HG03039 (cell line): ENCODE measurements around the gene FADD.

Source experiments
- ATAC-seq: cut with Tn5 transposase; IDR thresholded peaks from one replicate; pipeline ENCODE4 v1.9.1; 2021; ENCODE audit warnings: mild to moderate bottlenecking, moderate library complexity; ENCODE audit not compliant: unreplicated experiment

The FADD gene

DNA sequence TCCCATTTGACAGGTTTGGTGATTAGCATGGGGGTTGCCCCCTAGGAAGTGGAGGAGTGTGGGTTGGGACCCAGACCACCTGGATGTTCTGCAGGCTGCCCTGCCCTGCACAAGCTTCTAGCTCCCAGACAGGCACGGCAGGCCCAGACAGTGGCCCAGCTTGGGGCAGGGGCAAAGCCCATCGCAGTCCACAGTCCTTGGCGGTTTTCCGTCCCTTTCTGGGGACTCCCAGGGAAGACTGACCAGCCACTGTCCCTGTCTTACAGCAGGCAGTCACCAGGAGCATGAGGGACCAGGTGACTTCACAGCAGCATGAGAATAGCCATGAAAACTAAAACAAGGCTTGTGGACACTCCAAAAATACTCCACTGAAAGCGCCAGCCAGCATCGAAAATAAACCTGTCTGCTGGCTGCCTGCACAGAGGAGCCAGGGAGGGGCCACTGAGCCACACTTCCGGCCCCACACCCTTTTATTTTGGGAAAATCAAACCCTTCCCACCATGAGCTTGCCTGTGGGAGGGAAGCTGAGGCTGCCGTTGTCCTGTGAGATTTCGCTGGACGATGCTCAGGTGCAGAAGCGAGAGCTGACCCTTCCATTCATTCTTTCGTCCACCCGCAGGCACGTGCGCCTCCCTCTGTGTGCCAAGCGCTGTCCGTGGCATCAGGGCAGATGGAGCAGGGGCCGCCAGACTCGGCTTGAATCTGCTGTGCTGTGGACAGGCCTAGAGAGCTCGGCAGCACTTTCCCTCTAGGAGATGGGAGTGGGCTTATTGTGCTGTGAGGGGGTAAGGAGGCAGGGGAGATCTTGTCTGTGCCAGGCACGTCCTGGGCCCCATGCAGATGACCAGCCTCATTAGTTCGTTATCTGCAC, 28.0 kb downstream of the FADD start:
- no peak for ATAC-seq

DNA sequence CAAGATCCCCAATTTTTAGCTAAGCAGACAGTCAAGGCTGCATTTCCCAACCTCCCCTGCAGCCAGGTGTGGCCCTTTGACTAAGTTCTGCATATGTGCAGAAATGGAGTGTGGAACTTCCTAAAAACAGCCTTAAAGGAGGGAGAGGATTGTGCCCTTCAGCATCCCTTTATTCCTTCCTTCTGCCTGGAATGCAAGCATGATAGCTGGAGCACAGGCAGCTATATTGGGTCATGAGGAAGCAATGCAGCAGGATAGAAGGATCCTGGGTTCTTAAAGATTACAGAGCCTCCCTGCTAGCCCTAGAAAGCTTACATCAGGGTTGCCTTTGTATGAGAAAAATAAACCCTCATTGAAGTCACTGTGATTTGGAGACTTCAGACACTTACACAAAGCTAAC, 29.9 kb downstream of the FADD start:
- no peak for ATAC-seq

DNA sequence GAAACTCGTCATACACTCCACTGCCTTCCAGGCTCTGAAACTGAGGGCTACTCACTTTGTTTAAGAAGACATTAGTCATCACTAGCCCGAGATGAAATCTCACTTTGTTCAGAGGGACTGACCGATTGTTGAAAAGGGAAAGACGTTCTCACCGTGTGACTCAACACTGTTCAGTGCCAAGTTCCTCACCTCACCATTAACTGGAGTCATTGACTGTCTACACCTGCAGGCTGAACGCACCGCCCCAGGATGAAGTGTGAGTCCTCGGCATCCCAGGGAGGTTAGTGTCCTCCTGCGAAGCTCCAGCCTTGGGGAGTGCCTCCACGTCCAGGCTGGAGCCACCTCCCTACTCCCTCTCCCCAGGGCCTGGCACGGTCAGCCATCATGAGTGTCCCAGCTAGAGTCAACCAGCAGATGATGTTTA, 30.4 kb downstream of the FADD start:
- ATAC-seq, result no peak

DNA sequence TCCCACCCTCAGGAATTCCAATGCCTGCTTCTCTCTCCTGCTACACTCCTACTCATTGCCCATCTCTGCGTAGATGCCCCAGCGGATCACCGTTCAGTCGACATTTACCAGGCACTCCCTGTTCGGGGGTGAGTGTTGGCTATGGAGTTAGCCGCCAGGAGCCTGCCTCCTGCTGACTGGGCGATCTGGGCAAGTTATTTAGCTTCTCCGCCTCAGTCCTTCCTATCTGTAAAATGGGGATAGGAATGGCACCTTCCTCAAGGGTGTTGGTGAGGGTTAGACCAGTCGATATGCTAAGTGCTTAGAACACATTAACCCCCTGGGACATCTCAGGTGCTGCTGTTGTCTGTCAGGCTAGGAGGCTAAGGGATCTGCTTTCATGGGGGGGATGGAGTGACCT, 30.9 kb downstream of the FADD start:
- no peak for ATAC-seq

DNA sequence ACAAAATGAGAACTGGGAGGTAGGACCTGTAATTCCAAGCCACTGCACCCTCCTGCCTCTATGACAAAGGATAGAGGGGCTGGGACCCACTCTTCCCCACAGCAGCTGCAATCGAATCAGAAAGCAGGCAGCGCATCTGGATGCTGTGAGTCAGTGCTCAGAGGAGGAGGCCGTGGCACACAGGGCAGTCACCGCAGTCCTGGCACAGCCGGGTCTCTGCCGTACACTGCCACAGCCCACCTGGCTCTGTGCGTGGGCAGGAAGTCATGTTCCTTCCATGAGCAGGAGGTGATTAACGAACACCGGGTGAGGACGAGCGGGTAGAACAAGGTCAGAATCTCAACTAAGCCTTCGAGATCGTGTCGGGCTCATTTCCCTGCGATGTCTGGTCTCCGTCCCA, 37.2 kb downstream of the FADD start:
- no peak for ATAC-seq

DNA sequence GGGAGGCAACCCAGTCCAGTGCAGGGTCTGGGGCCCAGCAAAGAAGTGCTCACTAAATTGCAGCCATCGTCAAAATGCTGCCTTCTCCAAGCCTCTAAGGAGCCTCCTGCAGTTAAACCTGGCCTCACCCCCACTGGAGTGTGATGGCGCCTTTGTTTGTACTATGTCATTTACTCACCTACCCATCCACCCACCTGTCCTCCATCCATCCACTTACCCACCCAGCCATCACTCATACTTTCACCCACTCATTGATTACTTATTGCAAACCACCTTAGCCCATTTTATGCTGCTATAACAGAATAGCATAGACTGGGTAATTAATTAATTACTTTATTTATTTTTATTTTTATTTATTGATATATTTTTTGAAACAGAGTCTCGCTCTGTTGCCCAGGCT, 38.6 kb downstream of the FADD start:
- ATAC-seq, result no peak

DNA sequence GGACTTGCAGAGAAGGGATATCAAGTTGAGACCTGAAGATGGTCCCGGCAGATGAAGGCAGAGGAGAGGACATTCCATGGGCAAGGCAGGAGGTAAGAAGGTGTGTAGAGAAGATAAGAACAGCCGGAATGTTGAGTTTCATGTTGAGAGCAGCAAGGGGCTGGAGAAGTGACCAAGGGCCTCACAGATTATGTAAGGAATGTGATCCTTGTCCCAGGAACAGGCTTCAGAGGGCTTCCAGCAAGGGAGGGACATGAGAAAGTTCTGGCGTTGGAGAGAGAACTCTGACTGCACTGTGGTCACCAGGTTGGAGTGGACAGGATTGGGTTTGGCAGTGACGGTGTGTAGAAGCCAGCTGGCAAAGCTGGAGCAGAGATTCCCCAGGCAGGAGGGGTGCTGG, 39.8 kb downstream of the FADD start:
- ATAC-seq, result no peak

DNA sequence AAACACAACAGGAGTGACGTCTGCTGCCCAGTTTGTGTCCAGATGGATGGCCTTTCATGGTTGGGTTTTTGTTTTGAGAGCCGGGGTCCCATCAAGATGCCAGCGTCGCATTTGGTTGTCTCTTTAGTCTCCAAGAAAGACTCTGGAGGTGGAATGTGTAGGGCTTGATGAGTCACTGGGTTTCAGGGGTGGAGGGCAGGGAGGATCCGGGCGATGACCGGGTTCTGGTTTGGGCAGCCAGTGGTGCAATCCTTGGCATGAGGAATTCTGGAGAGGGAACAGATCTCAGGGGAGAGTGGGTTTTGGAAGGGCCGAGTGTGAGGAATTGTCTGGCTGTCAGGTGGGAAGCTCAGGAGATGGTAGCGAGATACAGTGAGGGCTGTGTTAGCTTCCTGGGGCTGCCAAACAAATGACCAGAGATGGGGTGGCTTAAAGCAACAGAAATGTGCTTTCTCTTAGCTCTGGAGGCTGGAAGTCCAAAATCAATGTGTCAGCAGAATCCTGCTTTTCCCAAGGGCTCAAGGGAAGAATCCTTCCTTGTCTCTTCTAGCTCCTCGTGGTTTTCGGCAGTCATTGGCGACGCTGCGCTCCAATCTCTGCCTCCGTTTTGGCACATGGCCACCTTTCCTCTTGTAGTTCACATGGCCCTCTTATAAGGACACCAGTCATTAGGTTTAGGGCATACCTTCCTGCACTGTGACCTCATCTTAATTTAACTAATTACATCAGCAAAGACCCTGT, 41.0 kb downstream of the FADD start:
- no peak for ATAC-seq

DNA sequence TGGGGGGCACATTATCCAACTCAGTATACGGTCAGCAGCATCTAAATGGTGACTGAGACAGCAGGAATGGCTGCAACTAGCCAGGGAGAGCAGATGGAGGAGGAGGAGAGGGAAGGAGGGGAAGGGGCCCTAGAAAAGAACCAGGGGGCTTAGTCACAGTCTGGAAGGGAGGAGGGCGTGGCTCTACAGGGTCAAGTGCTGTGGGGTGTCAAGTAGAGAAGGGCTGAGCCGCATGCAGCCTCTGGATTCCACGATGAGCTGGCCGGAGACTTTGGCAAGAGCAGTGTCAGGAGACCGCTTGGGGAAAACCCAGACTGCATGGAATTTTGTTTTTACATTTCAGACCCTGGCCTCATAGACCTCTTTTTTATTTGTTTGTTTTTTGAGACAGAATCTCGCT, 41.6 kb downstream of the FADD start:
- ATAC-seq, result no peak

DNA sequence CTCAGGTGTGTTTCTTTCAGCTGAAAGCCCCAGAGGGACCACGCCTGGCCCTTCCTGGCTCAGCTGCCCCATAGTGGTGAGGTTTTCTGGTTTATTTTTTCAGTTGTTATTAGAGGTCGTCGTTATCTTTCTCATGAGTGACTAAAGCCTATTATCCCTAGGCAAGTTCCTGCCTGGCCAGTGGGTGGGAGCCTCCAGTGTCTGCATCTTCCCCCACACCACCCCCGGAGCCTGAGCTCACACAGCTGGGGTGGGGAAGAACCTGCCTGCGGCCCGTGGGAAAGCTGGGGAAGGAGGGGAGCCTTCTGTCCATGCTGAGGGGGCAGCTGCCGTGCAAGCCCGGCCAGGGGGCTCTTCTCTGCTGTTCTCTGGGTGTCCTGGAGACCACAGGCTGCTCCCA, 43.1 kb downstream of the FADD start:
- no peak for ATAC-seq

DNA sequence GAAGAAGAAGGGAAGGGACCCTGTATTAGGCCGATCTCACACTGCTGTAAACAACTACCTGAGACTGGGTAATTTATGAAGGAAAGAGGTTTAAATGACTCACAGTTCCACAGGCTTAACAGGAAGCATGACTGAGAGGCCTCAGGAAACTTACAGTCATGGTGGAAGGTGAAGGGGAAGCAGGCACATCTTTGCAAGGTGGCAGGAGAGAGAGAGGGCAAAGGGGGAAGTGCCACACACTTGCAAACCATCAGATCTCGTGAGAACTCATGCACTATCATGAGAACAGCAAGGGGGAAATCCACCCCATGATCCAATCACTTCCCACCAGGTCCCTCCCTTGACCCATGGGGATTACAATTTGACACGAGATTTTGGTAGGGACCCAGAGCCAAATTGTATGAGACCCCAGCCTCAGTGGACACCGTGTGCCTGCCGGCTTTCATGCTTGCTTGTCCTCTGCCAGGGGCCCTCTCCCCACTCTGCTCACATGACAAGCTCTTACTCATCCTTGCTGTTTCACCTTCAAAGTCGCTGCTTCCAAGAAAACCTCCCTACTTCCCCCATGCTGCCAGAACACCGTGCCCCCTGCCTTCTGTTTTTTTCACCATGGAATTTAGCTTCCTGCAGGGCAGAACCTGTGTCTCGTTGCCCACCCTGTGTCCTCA, 44.1 kb downstream of the FADD start:
- ATAC-seq, result no peak

DNA sequence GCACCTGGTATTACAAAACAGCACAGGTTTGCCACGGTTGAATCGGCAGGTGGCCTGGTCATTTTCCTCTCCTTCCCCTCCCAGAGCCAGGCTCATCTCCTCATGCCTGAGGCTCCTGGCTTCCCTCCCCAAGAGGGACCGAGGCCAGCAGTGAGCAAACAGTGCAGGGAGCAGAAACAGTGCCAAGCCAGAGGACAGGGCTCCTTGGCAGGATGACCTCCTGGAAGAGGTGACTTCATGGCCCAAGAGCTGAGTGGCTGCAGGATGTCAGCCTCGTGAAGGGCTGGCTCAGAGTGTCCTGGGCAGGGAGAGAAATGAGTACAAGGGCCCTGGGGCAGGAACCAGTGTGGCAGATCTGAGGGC, 44.6 kb downstream of the FADD start:
- no peak for ATAC-seq

DNA sequence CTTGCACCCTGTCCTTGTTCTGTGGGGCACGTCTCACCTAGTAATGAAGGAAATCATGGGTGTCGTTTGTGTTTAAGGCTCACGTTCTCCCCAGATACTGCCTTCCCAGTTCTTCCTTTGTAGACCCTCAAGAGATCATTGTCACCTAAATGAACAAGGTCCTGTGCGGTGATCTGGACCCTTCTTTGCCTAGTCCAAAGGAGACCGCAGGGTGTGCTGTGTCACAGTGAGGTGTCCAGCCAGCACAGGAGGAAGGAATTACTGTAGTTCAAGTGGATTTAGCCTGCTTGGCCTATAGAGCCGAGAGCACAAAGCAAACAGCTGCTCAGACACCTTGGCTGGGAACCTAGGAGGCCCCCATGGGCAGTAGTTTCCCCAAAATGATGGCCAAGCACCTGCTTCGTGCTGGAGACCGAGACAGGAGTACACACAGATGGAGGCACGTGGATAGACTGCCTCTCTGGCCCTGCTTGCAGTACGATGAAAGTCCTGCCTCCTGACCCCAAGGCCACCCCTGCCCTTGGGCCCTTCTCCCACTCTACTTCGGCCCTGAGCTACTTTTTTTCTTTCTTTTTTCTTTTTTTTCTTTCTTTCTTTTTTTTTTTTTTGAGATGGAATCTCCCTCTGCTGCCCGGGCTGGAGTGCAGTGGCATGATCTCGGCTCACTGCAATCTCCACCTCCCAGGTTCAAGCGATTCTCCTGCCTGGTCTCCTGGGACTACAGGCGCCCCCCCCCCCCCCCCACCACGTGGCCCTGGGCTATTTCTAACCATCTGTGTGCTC, 48.0 kb downstream of the FADD start:
- ATAC-seq, result no peak

DNA sequence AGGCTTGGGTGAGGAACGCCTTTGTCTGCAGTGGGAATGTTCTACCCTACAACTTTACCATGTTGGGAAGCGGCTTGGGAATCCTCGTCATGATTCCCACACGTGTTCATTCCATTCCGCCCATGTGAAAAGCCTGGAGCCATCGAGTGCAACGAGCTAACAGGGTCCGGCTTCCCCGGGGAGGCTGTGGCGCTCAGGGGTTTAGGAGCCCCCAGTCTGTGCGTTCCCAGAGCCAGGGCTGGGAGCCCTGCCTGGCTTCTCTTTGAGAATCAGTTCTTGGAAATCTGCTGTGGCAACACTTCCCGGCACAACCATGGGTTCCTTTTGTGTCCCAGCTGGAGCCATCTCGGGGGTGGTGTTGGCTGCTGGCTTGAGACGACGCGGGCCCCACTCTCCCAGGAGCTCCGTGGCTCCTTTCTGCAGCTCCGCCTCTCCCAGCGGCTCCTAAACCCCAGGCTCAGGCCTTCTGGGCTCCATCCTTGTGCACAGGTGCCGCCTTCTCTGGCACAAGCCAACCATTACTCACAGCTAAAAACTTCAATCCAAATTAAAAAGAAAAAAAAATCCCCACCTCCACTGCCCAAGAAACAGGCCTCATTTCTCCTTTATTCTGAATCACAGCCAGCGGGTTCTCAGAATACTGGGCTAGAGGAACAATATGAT, 48.7 kb downstream of the FADD start:
- no peak for ATAC-seq

DNA sequence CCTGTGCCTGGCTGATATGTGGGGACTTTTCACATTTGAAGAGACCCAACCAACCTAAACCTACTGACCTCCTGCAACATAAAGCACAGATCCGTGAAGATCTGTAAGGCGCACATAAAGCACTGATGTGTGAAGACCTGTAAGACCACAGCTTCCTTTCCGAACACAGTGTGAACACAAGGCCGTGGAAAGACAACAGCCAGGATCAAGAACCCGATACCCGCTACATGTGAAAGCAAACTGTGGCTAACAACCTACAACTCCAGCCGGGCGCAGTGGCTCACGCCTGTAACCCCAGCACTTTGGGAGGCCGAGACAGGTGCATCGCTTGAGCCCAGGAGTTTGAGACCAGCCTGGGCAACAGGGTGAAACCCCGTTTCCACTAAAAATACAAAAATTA, 49.7 kb downstream of the FADD start:
- ATAC-seq, result no peak

DNA sequence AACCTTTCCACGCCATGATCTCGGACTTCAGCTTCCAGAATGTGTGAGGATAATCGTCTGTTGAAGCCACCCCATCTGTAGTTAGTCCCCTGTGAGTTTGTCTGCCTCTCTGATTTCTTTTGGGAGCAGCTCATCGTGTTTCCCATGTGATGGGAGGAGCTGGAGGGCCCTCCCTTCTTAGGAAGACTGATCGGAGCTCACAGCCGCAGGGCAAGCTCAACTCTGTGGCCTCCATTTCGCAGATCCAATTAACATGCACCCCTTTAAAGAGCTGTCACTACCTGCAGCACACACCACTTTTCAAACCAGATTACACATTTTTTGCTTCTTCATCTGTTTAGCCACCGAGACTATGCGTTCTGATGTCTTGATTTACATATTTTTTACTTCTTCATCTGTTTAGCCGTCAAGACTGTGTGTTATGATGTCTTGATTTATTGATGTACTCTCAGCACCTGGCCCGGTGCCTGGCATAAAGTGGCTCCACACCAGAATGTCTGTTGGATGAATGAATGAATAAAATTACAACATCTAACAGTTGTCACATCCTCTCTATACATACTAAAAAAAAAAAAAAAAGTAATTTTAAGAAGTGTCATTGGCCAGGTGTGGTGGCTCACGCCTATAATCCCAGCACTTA, 52.5 kb downstream of the FADD start:
- ATAC-seq, result no peak
